Erythroblast (primary cell): ENCODE data around the gene SMC1B.

Experiments used
- GATA1 ChIP-seq: IDR thresholded peaks from 2 replicates; pipeline ENCODE4 v1.6.1; 2011; ENCODE audit warnings: low read depth, mild to moderate bottlenecking, control low read depth, low read length, moderate library complexity
- POLR2A ChIP-seq: IDR thresholded peaks from 2 replicates; pipeline ENCODE4 v1.6.1; 2011; ENCODE audit warnings: mild to moderate bottlenecking, low read length

- TF ChIP-seq POLR2A (no peak), GATA1 (no peak)
These were observed 42.2 kb upstream of the SMC1B start for GRCh38 chr22:45455621-45456020.
